GM23338 (cell line): ENCODE data around the gene LATS2. TPM values are rescaled to one million over a fixed set of nuclear protein-coding genes. Genes with fewer than 3 reads are reported as not detected.

Source experiments
- ATAC-seq: fragments of 200-7000 bp; cut with Tn5 transposase; 3 replicates; pipeline ENCODE4 v1.9.1; 2020
- DNase-seq: peaks from one replicate; pipeline ENCODE4 v3.0.0-alpha.2; 2015; ENCODE audit warnings: low spot score
- H2AFZ ChIP-seq: fragments of 200-600 bp; sonication (generic); 2 replicates; pipeline ENCODE4 v1.8.0; 2016; ENCODE audit warnings: antibody characterized with exemption, mild to moderate bottlenecking, moderate library complexity
- H3F3A ChIP-seq: fragments of 200-600 bp; sonication (generic); replicated peaks from 2 replicates; pipeline ENCODE4 v1.8.0; 2017; ENCODE audit warnings: antibody characterized with exemption, mixed run types, low read depth
- H3K27ac ChIP-seq: fragments of 200-600 bp; sonication (generic); 2 replicates; pipeline ENCODE4 v1.6.1; 2016; ENCODE audit warnings: low read depth
- H3K27me3 ChIP-seq: fragments of 200-600 bp; sonication (generic); 2 replicates; pipeline ENCODE4 v1.8.0; 2016; ENCODE audit warnings: mild to moderate bottlenecking, mixed run types, moderate library complexity; ENCODE audit not compliant: insufficient read depth
- H3K36me3 ChIP-seq: fragments of 200-600 bp; sonication (generic); 2 replicates; pipeline ENCODE4 v1.8.0; 2016; ENCODE audit warnings: mild to moderate bottlenecking; ENCODE audit not compliant: insufficient read depth
- H3K4me1 ChIP-seq: fragments of 200-600 bp; sonication (generic); 2 replicates; pipeline ENCODE4 v1.8.0; 2016; ENCODE audit warnings: mild to moderate bottlenecking, moderate library complexity; ENCODE audit not compliant: insufficient read depth
- H3K4me2 ChIP-seq: fragments of 200-600 bp; sonication (generic); 2 replicates; pipeline ENCODE4 v1.7.1; 2017; ENCODE audit warnings: mixed run types
- H3K4me3 ChIP-seq: fragments of 200-600 bp; sonication (generic); 2 replicates; pipeline ENCODE4 v1.6.1; 2016; ENCODE audit warnings: mixed run types
- H3K79me2 ChIP-seq: fragments of 200-600 bp; sonication (generic); replicated peaks from 2 replicates; pipeline ENCODE4 v1.8.0; 2017; ENCODE audit warnings: mild to moderate bottlenecking; ENCODE audit not compliant: insufficient read depth
- H3K9me2 ChIP-seq: fragments of 200-600 bp; sonication (generic); 2 replicates; pipeline ENCODE4 v1.8.0; 2017; ENCODE audit not compliant: insufficient read depth
- H4K20me1 ChIP-seq: fragments of 200-600 bp; sonication (generic); replicated peaks from 2 replicates; pipeline ENCODE4 v1.8.0; 2017; ENCODE audit warnings: mild to moderate bottlenecking; ENCODE audit not compliant: insufficient read depth
- H3K27ac Mint-ChIP-seq: 2 replicates; pipeline ENCODE4 v1.8.0; 2020; ENCODE audit warnings: inconsistent platforms, mild to moderate bottlenecking, moderate library complexity, mixed read lengths
- H3K27me3 Mint-ChIP-seq: 3 replicates; pipeline ENCODE4 v1.8.0; 2022; ENCODE audit warnings: low read depth, mild to moderate bottlenecking, moderate library complexity, mixed read lengths, inconsistent platforms; ENCODE audit not compliant: insufficient read depth, poor library complexity
- H3K36me3 Mint-ChIP-seq: 3 replicates; pipeline ENCODE4 v1.8.0; 2021; ENCODE audit warnings: low read depth, mild to moderate bottlenecking, inconsistent platforms, moderate library complexity, mixed read lengths
- H3K4me1 Mint-ChIP-seq: 3 replicates; pipeline ENCODE4 v1.8.0; 2020; ENCODE audit warnings: mild to moderate bottlenecking, inconsistent platforms, mixed read lengths
- H3K4me3 Mint-ChIP-seq: 3 replicates; pipeline ENCODE4 v1.8.0; 2021; ENCODE audit warnings: moderate library complexity, mild to moderate bottlenecking, inconsistent platforms, mixed read lengths
- H3K9me3 Mint-ChIP-seq: 3 replicates; pipeline ENCODE4 v1.8.0; 2020; ENCODE audit warnings: moderate library complexity, mild to moderate bottlenecking, inconsistent platforms, mixed read lengths
- EZH2phosphoT487 ChIP-seq: fragments of 200-600 bp; sonication (generic); IDR thresholded peaks from one replicate; pipeline ENCODE4 v1.8.1; 2018; ENCODE audit warnings: antibody characterized with exemption; ENCODE audit not compliant: unreplicated experiment
- JUNB ChIP-seq: IDR thresholded peaks from one replicate; pipeline ENCODE4 v1.6.1; 2016; ENCODE audit warnings: antibody characterized with exemption; ENCODE audit not compliant: unreplicated experiment
- NANOG ChIP-seq: IDR thresholded peaks from 2 replicates; pipeline ENCODE4 v1.6.1; 2016; ENCODE audit warnings: antibody characterized with exemption, borderline replicate concordance
- POLR2AphosphoS5 ChIP-seq: IDR thresholded peaks from 2 replicates; pipeline ENCODE4 v1.6.1; 2016; ENCODE audit warnings: antibody characterized with exemption, low read depth
- STAT1 ChIP-seq: IDR thresholded peaks from one replicate; pipeline ENCODE4 v1.6.1; 2016; ENCODE audit warnings: antibody characterized with exemption; ENCODE audit not compliant: unreplicated experiment
- ZNF114 ChIP-seq: fragments of 250-450 bp; sonication (Bioruptor Pico); IDR thresholded peaks from 2 replicates; pipeline ENCODE4 v1.5.0; 2020; ENCODE audit warnings: mild to moderate bottlenecking, moderate library complexity
- polyA plus RNA-seq: library from polyadenylated mRNA; unstranded; fragments of >200 nt; fragmentation: Nextera tagmentation; extraction: Ambion mirVana; gene quantifications from 2 replicates; pipeline ENCODE4 v1.2.1, GENCODE V29; 2016
- total RNA-seq: library from RNA; depleted of rRNA; stranded (reverse); fragments of >200 nt; shearing (Covaris generic); gene quantifications from 2 replicates; pipeline ENCODE4 v1.2.3, GENCODE V29; 2014
- TF ChIP-seq, protein P1 (sequence below): IDR thresholded peaks from 2 replicates; pipeline ENCODE4 v1.6.1; 2016; ENCODE audit warnings: antibody characterized with exemption
- TF ChIP-seq, protein P2 (sequence below): fragments of 250-450 bp; sonication (Bioruptor Pico); IDR thresholded peaks from 2 replicates; pipeline ENCODE4 v1.5.0; 2020; ENCODE audit warnings: mild to moderate bottlenecking, moderate library complexity

Gene LATS2
- total and polyA plus RNA-seq, 2 experiments from 2014 or later = 10.5 to 25.4 TPM

DNA sequence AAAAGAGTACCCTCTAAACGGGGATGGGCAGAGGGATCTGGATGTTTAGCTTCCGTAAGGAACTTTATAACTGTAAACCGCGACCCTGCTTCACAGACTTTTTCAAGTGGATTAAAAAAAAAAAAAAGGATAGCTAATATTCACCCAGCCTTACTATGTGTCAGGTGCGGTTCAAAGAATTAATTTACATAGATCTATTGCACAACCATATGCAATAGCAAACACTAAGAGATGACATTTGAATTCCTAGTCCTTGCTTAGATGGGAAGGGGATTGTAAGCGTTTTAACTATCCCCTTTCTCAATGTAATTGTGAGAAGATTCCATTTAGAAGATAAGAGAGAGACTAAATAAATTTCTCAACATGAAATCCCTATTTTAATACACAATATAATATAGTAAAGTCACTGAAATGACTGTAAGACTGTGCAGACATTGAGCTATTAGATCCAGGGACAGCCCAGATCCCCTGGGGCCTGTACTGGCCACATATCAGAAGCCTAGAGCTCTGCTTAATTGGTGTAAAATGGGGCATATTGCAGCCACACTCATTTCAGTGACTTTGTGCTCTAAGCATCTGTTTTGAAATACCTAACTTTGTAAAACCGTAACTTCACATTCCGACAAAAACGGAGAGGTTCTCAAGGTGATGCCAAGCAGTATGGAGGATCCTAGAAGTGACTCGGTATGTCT lies 13.6 kb downstream of the LATS2 start:
- ATAC-seq = no peak
- peaks cover 16% of the 10 kb centered on the region for H3K36me3 ChIP-seq
- H3K9me3 Mint-ChIP-seq = no peaks in the 10 kb centered on the region

More for the DNA sequence above, 13.6 kb downstream of the LATS2 start:
- H3K4me2 ChIP-seq = no peak overlapping the region
- Mint-ChIP-seq H3K4me3 (no peak overlapping the region), H3K27ac (peak overlapping the region; percentile 29; the same call in 1 of the 2 replicates), H3K36me3 (peaks cover 41% of the 10 kb centered on the region), H3K4me1 (peaks cover 32% of the 10 kb centered on the region), H3K27me3 (peaks cover 5% of the 10 kb centered on the region)
- H3K4me3 ChIP-seq = no peak overlapping the region
- H3K4me1 ChIP-seq = peaks cover 35% of the 10 kb centered on the region
- peaks cover 100% of the 10 kb centered on the region for H3K79me2 ChIP-seq
- H3F3A ChIP-seq = 0 out of 2 replicates have a peak, but pooled peaks cover 11% of the 10 kb centered on the region
- no peaks in the 10 kb centered on the region for H3K27me3 ChIP-seq
- no peaks in the 10 kb centered on the region for H3K9me2 ChIP-seq
- TF ChIP-seq, protein P1, sequence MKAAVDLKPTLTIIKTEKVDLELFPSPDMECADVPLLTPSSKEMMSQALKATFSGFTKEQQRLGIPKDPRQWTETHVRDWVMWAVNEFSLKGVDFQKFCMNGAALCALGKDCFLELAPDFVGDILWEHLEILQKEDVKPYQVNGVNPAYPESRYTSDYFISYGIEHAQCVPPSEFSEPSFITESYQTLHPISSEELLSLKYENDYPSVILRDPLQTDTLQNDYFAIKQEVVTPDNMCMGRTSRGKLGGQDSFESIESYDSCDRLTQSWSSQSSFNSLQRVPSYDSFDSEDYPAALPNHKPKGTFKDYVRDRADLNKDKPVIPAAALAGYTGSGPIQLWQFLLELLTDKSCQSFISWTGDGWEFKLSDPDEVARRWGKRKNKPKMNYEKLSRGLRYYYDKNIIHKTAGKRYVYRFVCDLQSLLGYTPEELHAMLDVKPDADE = no peak
- TF ChIP-seq POLR2AphosphoS5 (no peak), JUNB (no peak), EZH2phosphoT487 (no peak), NANOG (no peak), STAT1 (no peak), ZNF114 (CRISPR knock-in tag) (no peak)
- TF ChIP-seq, protein P2, sequence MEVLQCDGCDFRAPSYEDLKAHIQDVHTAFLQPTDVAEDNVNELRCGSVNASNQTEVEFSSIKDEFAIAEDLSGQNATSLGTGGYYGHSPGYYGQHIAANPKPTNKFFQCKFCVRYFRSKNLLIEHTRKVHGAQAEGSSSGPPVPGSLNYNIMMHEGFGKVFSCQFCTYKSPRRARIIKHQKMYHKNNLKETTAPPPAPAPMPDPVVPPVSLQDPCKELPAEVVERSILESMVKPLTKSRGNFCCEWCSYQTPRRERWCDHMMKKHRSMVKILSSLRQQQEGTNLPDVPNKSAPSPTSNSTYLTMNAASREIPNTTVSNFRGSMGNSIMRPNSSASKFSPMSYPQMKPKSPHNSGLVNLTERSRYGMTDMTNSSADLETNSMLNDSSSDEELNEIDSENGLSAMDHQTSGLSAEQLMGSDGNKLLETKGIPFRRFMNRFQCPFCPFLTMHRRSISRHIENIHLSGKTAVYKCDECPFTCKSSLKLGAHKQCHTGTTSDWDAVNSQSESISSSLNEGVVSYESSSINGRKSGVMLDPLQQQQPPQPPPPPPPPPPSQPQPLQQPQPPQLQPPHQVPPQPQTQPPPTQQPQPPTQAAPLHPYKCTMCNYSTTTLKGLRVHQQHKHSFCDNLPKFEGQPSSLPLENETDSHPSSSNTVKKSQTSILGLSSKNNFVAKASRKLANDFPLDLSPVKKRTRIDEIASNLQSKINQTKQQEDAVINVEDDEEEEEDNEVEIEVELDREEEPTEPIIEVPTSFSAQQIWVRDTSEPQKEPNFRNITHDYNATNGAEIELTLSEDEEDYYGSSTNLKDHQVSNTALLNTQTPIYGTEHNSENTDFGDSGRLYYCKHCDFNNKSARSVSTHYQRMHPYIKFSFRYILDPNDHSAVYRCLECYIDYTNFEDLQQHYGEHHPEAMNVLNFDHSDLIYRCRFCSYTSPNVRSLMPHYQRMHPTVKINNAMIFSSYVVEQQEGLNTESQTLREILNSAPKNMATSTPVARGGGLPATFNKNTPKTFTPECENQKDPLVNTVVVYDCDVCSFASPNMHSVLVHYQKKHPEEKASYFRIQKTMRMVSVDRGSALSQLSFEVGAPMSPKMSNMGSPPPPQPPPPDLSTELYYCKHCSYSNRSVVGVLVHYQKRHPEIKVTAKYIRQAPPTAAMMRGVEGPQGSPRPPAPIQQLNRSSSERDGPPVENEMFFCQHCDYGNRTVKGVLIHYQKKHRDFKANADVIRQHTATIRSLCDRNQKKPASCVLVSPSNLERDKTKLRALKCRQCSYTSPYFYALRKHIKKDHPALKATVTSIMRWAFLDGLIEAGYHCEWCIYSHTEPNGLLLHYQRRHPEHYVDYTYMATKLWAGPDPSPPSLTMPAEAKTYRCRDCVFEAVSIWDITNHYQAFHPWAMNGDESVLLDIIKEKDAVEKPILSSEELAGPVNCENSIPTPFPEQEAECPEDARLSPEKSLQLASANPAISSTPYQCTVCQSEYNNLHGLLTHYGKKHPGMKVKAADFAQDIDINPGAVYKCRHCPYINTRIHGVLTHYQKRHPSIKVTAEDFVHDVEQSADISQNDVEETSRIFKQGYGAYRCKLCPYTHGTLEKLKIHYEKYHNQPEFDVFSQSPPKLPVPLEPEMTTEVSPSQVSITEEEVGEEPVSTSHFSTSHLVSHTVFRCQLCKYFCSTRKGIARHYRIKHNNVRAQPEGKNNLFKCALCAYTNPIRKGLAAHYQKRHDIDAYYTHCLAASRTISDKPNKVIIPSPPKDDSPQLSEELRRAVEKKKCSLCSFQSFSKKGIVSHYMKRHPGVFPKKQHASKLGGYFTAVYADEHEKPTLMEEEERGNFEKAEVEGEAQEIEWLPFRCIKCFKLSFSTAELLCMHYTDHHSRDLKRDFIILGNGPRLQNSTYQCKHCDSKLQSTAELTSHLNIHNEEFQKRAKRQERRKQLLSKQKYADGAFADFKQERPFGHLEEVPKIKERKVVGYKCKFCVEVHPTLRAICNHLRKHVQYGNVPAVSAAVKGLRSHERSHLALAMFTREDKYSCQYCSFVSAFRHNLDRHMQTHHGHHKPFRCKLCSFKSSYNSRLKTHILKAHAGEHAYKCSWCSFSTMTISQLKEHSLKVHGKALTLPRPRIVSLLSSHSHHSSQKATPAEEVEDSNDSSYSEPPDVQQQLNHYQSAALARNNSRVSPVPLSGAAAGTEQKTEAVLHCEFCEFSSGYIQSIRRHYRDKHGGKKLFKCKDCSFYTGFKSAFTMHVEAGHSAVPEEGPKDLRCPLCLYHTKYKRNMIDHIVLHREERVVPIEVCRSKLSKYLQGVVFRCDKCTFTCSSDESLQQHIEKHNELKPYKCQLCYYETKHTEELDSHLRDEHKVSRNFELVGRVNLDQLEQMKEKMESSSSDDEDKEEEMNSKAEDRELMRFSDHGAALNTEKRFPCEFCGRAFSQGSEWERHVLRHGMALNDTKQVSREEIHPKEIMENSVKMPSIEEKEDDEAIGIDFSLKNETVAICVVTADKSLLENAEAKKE (CRISPR knock-in tag) = no peak
- no peak for DNase-seq
- H3K27ac ChIP-seq = 0 out of 2 replicates have a peak overlapping the region, but pooled peaks have one; percentile 46
- H4K20me1 ChIP-seq = peaks cover 71% of the 10 kb centered on the region
- H2AFZ ChIP-seq = no peak overlapping the region
